Measurements from ENCODE around the gene ARMH3.

The ARMH3 gene

DNA sequence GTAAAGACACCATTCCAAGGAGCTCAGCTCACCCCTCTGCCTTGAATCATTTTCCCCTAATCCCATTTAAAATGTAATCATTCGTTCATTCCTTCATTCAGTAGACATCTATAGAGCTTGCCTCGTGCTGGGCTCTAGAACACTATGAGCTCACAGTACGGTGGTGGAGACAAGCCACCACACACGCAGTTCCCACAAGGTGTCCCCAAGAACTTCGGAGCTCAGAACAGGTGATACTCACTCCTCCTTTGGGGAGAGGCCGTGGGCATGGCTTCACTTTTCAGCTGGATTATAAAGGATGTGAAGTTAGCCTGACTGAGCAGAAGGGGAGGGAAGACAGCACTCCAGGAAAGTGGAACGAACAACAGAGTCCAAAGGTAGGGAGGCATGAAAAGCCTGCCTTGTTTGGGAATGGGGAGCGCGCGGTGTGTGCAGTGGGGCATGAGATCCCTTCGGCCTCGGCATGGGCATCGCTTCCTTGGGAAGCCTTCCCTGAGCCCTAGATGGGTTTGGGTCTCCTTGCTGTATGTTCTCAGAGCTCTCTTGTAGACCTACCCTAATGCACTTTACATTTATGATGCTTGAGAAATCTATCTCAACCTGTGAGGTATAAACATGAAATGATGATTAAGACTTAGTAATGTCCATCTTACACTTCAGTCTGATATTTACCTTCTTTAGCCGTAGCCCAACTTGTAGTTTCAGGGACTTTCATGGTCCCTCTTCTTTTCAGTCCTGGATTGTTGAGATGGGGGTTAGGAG, 236.9 kb downstream of the ARMH3 start:
- TF ChIP-seq CTCF (IDR thresholded peaks at IDR 0.05; ENCODE audit: low read depth, low read length, missing control alignments), result no peak
- no peak for DNase-seq (ENCODE audit: low read depth)
- H3K4me3 ChIP-seq (ENCODE audit: low read depth, low read length), result peak overlapping the region; percentile 98

GRCh38 chr10:101818119-101818871, 237.7 kb downstream of the ARMH3 start, which contains the start of gene OGA:
Gene OGA (minus strand): TSS chr10:101818444. CDS start chr10:101818022, 422 bp downstream.
- no peak for TF ChIP-seq CTCF (IDR thresholded peaks at IDR 0.05; ENCODE audit: low read depth, low read length, missing control alignments)
- DNase-seq (ENCODE audit: low read depth), result peak; percentile 100

GRCh38 chr10:101817337-101818118, 238.4 kb downstream of the ARMH3 start:
- peak overlapping the region; percentile 98 for H3K4me3 ChIP-seq (ENCODE audit: low read depth, low read length)
- TF ChIP-seq CTCF (IDR thresholded peaks at IDR 0.05; ENCODE audit: low read depth, low read length, missing control alignments), result no peak
- peak; percentile 39 for DNase-seq (ENCODE audit: low read depth)

More at GRCh38 chr10:101818119-101818871, 237.7 kb downstream of the ARMH3 start, which contains the start of gene OGA:
- H3K4me3 ChIP-seq (ENCODE audit: low read depth, low read length), result peak within 1 kb of the TSS; percentile 98

- no peak for DNase-seq (ENCODE audit: low read depth)
- H3K4me3 ChIP-seq (ENCODE audit: low read depth, low read length), result peak overlapping the region; percentile 98
- TF ChIP-seq CTCF (IDR thresholded peaks at IDR 0.05; ENCODE audit: low read depth, low read length, missing control alignments), result no peak
These were observed 239.0 kb downstream of the ARMH3 start for GRCh38 chr10:101816913-101817336.

- peak overlapping the region; percentile 98 for H3K4me3 ChIP-seq (ENCODE audit: low read depth, low read length)
- TF ChIP-seq CTCF (IDR thresholded peaks at IDR 0.05; ENCODE audit: low read depth, low read length, missing control alignments), result no peak
- no peak for DNase-seq (ENCODE audit: low read depth)
These were observed 239.6 kb downstream of the ARMH3 start for GRCh38 chr10:101816376-101816775.

DNA sequence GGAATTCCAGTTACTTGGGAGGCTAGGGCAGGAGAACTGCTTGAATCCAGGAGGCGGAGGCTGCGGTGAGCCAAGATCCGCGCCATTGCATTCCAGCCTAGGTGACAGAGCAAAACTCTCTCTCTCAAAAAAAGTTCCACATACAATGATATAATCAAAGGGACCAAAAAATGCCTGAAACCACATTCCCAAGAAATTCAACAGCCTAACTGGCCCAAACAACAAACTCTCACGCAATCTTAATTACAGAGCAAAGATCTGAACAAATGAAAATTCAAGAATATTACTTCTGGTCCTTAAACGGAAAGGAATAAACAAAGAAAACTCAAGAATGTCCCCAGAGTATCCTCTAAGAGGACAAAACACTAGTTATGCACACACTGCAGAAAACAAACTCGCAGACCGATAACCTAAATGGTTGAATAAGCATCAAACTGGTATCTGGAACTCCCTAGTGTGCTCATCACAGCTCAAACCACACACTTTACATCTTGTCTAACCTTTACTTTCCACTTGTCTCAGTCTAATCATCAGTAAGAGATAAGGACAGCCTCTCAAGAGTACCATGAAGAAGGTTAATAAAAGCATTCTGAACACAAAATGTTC, 241.4 kb downstream of the ARMH3 start:
- H3K4me3 ChIP-seq (ENCODE audit: low read depth, low read length), result peak overlapping the region; percentile 98
- peak; percentile 30 for DNase-seq (ENCODE audit: low read depth)
- TF ChIP-seq CTCF (IDR thresholded peaks at IDR 0.05; ENCODE audit: low read depth, low read length, missing control alignments), result no peak
